GM12874 (cell line): ENCODE data around the gene BTBD3.
A peak's percentile ranks its signal among the peaks of the same experiment; 100 is the strongest.

Experiments
- CTCF ChIP-seq: IDR thresholded peaks from 2 replicates; pipeline ENCODE4 v1.5.1; 2011; ENCODE audit warnings: low read depth, mild to moderate bottlenecking, control low read depth, low read length, moderate library complexity; ENCODE audit not compliant: insufficient read depth

The BTBD3 gene

GRCh38 chr20:11905460-11906179, 12.1 kb upstream of the BTBD3 start:
- no peak for TF ChIP-seq CTCF

GRCh38 chr20:11906626-11907480, 10.8 kb upstream of the BTBD3 start:
- TF ChIP-seq CTCF: no peak

- TF ChIP-seq CTCF: no peak
These were observed 10.1 kb upstream of the BTBD3 start for GRCh38 chr20:11907621-11908020.

- TF ChIP-seq CTCF: peak; percentile 56
These were observed 5.6 kb upstream of the BTBD3 start for GRCh38 chr20:11912013-11912658.

- TF ChIP-seq CTCF: no peak
These were observed 4.9 kb upstream of the BTBD3 start for GRCh38 chr20:11912659-11913415.

GRCh38 chr20:11918391-11918845, 725 bp downstream of the BTBD3 start:
- TF ChIP-seq CTCF: no peak
